ENCODE results near the gene MATN3. TPM values are rescaled to one million over a fixed set of nuclear protein-coding genes. Genes with fewer than 3 reads are reported as not detected.

The MATN3 gene
- polyA plus RNA-seq, 3 donors = not detected

- Histone ChIP-seq H3K27me3 (ENCODE audit: control insufficient read depth in 2 of 2, insufficient read depth in 2 of 2, low read length in 2 of 2) (peaks cover 17 to 21% of the 10 kb centered on the region in 2 donors), H3K9me3 (replicated peaks in 1 of 2; ENCODE audit: control insufficient read depth in 1 of 2, insufficient read depth in 1 of 2, low read length in 2 of 2) (no peaks in the 10 kb centered on the region), H3K4me3 (replicated peaks in 1 of 3; ENCODE audit: low read depth in 2 of 3, low read length in 3 of 3) (no peak overlapping the region), H3K79me2 (ENCODE audit: insufficient read depth, low read length) (no peaks in the 10 kb centered on the region), H3K9ac (ENCODE audit: insufficient read depth, low read length, poor library complexity, severe bottlenecking) (no peak overlapping the region), H2AFZ (ENCODE audit: insufficient read depth, low read depth, low read length, poor library complexity, severe bottlenecking) (no peak overlapping the region), H3K4me2 (replicated peaks; ENCODE audit: extremely low read depth, low read length, poor library complexity, severe bottlenecking) (no peak overlapping the region), H4K20me1 (ENCODE audit: insufficient read depth, low read length) (no peaks in the 10 kb centered on the region), H3K4me1 (ENCODE audit: control insufficient read depth in 1 of 2, insufficient read depth in 2 of 2, low read length in 2 of 2) (peaks cover 4 to 6% of the 10 kb centered on the region in 2 donors), H3K27ac (ENCODE audit: low read depth in 1 of 2, low read length in 2 of 2) (no peak overlapping the region), H3K36me3 (replicated peaks in 1 of 2; ENCODE audit: control insufficient read depth in 1 of 2, insufficient read depth in 2 of 2, low read length in 2 of 2) (no peaks in the 10 kb centered on the region)
- no CpG with 5 or more reads among the region's 3 CpGs for WGBS (ENCODE audit: insufficient coverage)
- DNase-seq = no peak
- Mint-ChIP-seq H3K27me3 (ENCODE audit: low read depth in 3 of 3) (peaks cover 14 to 30% (median 15%) of the 10 kb centered on the region in 3 donors), H3K36me3 (no peaks in the 10 kb centered on the region), H3K4me1 (peaks cover 8% of the 10 kb centered on the region), H3K9me3 (peaks cover 1 to 9% (median 5%) of the 10 kb centered on the region in 7 donors), H3K27ac (no peak overlapping the region), H3K4me3 (no peak overlapping the region)
- intact Hi-C loops (cut with micrococcal nuclease) = no loop called here
- TF ChIP-seq CTCF (IDR thresholded peaks at IDR 0.05) = no peak
Observed at GRCh38 chr2:20061476-20061875, 49.0 kb upstream of the MATN3 start.

- Mint-ChIP-seq H3K4me1 (no peaks in the 10 kb centered on the region), H3K9me3 (peaks cover 1 to 9% (median 5%) of the 10 kb centered on the region in 7 donors), H3K36me3 (no peaks in the 10 kb centered on the region), H3K27me3 (ENCODE audit: low read depth in 3 of 3) (peaks cover 22 to 39% (median 27%) of the 10 kb centered on the region in 3 donors), H3K27ac (no peak overlapping the region), H3K4me3 (no peak overlapping the region)
- H3K9ac ChIP-seq (ENCODE audit: insufficient read depth, low read length, poor library complexity, severe bottlenecking) = no peak overlapping the region
- no peak overlapping the region for H3K4me3 ChIP-seq (replicated peaks in 1 of 3; ENCODE audit: low read depth in 2 of 3, low read length in 3 of 3)
- H3K4me1 ChIP-seq (ENCODE audit: control insufficient read depth in 1 of 2, insufficient read depth in 2 of 2, low read length in 2 of 2) = no peaks in the 10 kb centered on the region
- TF ChIP-seq CTCF (IDR thresholded peaks at IDR 0.05) = no peak
- WGBS (ENCODE audit: insufficient coverage) = no CpG with 5 or more reads among the region's 1 CpG
- no peak overlapping the region for H3K4me2 ChIP-seq (replicated peaks; ENCODE audit: extremely low read depth, low read length, poor library complexity, severe bottlenecking)
- no peak for DNase-seq
- no peaks in the 10 kb centered on the region for H4K20me1 ChIP-seq (ENCODE audit: insufficient read depth, low read length)
- H3K79me2 ChIP-seq (ENCODE audit: insufficient read depth, low read length) = no peaks in the 10 kb centered on the region
- no peaks in the 10 kb centered on the region for H3K9me3 ChIP-seq (replicated peaks in 1 of 2; ENCODE audit: control insufficient read depth in 1 of 2, insufficient read depth in 1 of 2, low read length in 2 of 2)
- no peak overlapping the region for H2AFZ ChIP-seq (ENCODE audit: insufficient read depth, low read depth, low read length, poor library complexity, severe bottlenecking)
- intact Hi-C loops (cut with micrococcal nuclease) = no loop called here
- peaks cover 23% of the 10 kb centered on the region in 2 donors for H3K27me3 ChIP-seq (ENCODE audit: control insufficient read depth in 2 of 2, insufficient read depth in 2 of 2, low read length in 2 of 2)
- no peaks in the 10 kb centered on the region for H3K36me3 ChIP-seq (replicated peaks in 1 of 2; ENCODE audit: control insufficient read depth in 1 of 2, insufficient read depth in 2 of 2, low read length in 2 of 2)
- no peak overlapping the region for H3K27ac ChIP-seq (ENCODE audit: low read depth in 1 of 2, low read length in 2 of 2)
Observed at GRCh38 chr2:20060106-20060505, 47.6 kb upstream of the MATN3 start.

Measured in CD14-positive monocyte (primary cell).